ENCODE results near the gene TUBB4B. TPM values are rescaled to one million over a fixed set of nuclear protein-coding genes. Genes with fewer than 3 reads are reported as not detected.

The TUBB4B gene
- total RNA-seq, 1 donor from 2014 or later: 262 TPM

GRCh38 chr9:137194388-137194787, 46.7 kb upstream of the TUBB4B start:
- Histone ChIP-seq H3K36me3 (ENCODE audit: control insufficient read depth, insufficient read depth, low read length) (no peaks in the 10 kb centered on the region), H3K27me3 (ENCODE audit: control insufficient read depth, insufficient read depth, low read length) (no peaks in the 10 kb centered on the region), H3K4me3 (ENCODE audit: low read depth, low read length) (no peak overlapping the region)
- DNase-seq (ENCODE audit: low read depth): no peak
- TF ChIP-seq, protein P1, sequence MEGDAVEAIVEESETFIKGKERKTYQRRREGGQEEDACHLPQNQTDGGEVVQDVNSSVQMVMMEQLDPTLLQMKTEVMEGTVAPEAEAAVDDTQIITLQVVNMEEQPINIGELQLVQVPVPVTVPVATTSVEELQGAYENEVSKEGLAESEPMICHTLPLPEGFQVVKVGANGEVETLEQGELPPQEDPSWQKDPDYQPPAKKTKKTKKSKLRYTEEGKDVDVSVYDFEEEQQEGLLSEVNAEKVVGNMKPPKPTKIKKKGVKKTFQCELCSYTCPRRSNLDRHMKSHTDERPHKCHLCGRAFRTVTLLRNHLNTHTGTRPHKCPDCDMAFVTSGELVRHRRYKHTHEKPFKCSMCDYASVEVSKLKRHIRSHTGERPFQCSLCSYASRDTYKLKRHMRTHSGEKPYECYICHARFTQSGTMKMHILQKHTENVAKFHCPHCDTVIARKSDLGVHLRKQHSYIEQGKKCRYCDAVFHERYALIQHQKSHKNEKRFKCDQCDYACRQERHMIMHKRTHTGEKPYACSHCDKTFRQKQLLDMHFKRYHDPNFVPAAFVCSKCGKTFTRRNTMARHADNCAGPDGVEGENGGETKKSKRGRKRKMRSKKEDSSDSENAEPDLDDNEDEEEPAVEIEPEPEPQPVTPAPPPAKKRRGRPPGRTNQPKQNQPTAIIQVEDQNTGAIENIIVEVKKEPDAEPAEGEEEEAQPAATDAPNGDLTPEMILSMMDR (IDR thresholded peaks at IDR 0.05; ENCODE audit: insufficient read depth, low read length, poor library complexity, severe bottlenecking): no peak

DNA sequence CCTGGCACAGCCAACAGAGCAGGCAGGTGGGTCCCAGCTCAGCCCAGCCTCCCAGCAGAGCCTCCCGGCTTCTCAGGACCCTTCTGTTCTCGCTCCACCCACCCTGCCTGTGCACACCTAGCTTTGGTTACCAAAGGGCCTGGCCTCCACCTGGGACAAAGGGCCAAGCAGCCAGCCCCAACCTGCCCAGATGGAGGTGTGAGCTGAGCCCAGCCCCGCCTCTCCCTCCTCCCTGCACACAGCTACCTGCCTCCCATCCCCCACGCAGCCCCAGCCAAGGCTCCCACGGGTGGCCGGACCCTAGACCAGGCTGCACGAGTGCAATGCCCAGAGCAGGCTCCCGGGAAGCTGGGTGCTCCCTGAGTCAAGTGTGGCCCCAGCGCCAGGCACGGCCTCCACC, 46.2 kb upstream of the TUBB4B start:
- TF ChIP-seq, protein P1 (IDR thresholded peaks at IDR 0.05; ENCODE audit: insufficient read depth, low read length, poor library complexity, severe bottlenecking): no peak
- H3K36me3 ChIP-seq (ENCODE audit: control insufficient read depth, insufficient read depth, low read length): no peaks in the 10 kb centered on the region
- no peak overlapping the region for H3K4me3 ChIP-seq (ENCODE audit: low read depth, low read length)
- no peaks in the 10 kb centered on the region for H3K27me3 ChIP-seq (ENCODE audit: control insufficient read depth, insufficient read depth, low read length)
- DNase-seq (ENCODE audit: low read depth): no peak

DNA sequence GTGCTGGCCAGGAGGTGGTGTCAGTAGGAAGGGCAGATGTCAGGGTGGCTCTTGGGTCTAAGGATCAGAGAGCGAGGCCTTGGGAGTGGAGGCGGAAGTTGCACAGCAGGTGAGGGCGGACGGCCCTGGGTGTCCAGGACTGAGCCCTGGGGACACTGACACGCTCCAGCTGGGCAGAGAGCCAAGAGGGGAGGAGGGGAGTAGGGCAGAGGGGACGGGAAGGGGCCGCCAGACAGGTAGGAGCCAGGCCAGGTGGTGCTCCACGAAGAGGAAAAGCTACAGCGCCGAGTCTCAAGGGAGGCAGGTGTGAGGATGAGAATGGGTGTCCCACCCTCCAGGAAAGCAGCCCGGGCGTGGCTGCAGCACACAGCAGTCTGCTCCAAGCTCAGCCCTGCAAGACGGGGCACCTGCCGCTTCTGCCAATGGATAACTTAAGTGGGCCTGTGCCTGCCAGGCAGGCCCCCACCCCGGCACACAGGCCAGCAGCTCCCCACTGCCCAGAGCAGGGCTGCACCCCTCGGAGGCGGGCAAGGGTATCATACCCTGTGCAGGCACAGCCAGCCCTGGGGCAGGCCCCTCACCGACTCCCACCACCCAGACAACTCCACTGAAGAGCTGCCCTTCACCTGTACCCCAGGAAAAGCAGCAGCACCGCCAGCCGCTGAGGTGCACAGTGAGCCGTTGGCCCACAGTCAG, 45.4 kb upstream of the TUBB4B start:
- DNase-seq (ENCODE audit: low read depth): no peak
- Histone ChIP-seq H3K36me3 (ENCODE audit: control insufficient read depth, insufficient read depth, low read length) (no peaks in the 10 kb centered on the region), H3K27me3 (ENCODE audit: control insufficient read depth, insufficient read depth, low read length) (no peaks in the 10 kb centered on the region), H3K4me3 (ENCODE audit: low read depth, low read length) (no peak overlapping the region)
- TF ChIP-seq, protein P1 (IDR thresholded peaks at IDR 0.05; ENCODE audit: insufficient read depth, low read length, poor library complexity, severe bottlenecking): no peak

GRCh38 chr9:137198051-137198901, 42.8 kb upstream of the TUBB4B start:
- TF ChIP-seq, protein P1 (IDR thresholded peaks at IDR 0.05; ENCODE audit: insufficient read depth, low read length, poor library complexity, severe bottlenecking): no peak
- no peaks in the 10 kb centered on the region for H3K36me3 ChIP-seq (ENCODE audit: control insufficient read depth, insufficient read depth, low read length)
- no peak for DNase-seq (ENCODE audit: low read depth)
- H3K27me3 ChIP-seq (ENCODE audit: control insufficient read depth, insufficient read depth, low read length): no peaks in the 10 kb centered on the region
- no peak overlapping the region for H3K4me3 ChIP-seq (ENCODE audit: low read depth, low read length)

GRCh38 chr9:137198902-137199283, 42.2 kb upstream of the TUBB4B start:
- no peaks in the 10 kb centered on the region for H3K27me3 ChIP-seq (ENCODE audit: control insufficient read depth, insufficient read depth, low read length)
- DNase-seq (ENCODE audit: low read depth): no peak
- TF ChIP-seq, protein P1 (IDR thresholded peaks at IDR 0.05; ENCODE audit: insufficient read depth, low read length, poor library complexity, severe bottlenecking): no peak
- H3K4me3 ChIP-seq (ENCODE audit: low read depth, low read length): no peak overlapping the region
- H3K36me3 ChIP-seq (ENCODE audit: control insufficient read depth, insufficient read depth, low read length): no peaks in the 10 kb centered on the region

Measured in kidney epithelial cell (primary cell).